Measurements from ENCODE around the gene PCDHAC1. TPM values are rescaled to one million over a fixed set of nuclear protein-coding genes. Genes with fewer than 3 reads are reported as not detected.
A peak's percentile ranks its signal among the peaks of the same experiment; 100 is the strongest.
"Not testable (repeated sequence)": the region's sequence is repeated elsewhere in the genome, so short reads cannot be mapped to it uniquely, and the experiment has no call there.

The PCDHAC1 gene
- total RNA-seq: not detected

GRCh38 chr5:140925806-140926442, at the start of gene PCDHAC1:
Gene PCDHAC1, plus strand, starts transcription at chr5:140926299. Its CDS starts 594 bp downstream, at chr5:140926893.
- Mint-ChIP-seq H3K9me3 (ENCODE audit: insufficient read depth) (peaks cover 4% of the 10 kb centered on the region), H3K27me3 (ENCODE audit: low read depth) (peaks cover 24% of the 10 kb centered on the region), H3K27ac (peak within 1 kb of the TSS; percentile 37), H3K4me3 (no peak within 1 kb of the TSS), H3K36me3 (ENCODE audit: low read depth) (peaks cover 2% of the 10 kb centered on the region), H3K4me1 (ENCODE audit: low read depth) (no peaks in the 10 kb centered on the region)
- no peak for DNase-seq
- ChIA-PET CTCF (no interaction called here), POLR2A (no interaction called here)
- no peak for ATAC-seq

- peaks cover 15% of the 10 kb centered on the region for H3K9me3 Mint-ChIP-seq (ENCODE audit: insufficient read depth)
- H3K27me3 Mint-ChIP-seq (ENCODE audit: low read depth); H3K36me3 Mint-ChIP-seq (ENCODE audit: low read depth); H3K4me3 Mint-ChIP-seq; ATAC-seq; DNase-seq; POLR2A ChIA-PET; H3K4me1 Mint-ChIP-seq (ENCODE audit: low read depth); H3K27ac Mint-ChIP-seq; CTCF ChIA-PET: not testable (repeated sequence)
Observed at GRCh38 chr5:140876541-140877261, 49.4 kb upstream of the PCDHAC1 start.

- peaks cover 13% of the 10 kb centered on the region for H3K9me3 Mint-ChIP-seq (ENCODE audit: insufficient read depth)
- H3K4me1 Mint-ChIP-seq (ENCODE audit: low read depth): no peaks in the 10 kb centered on the region
- ChIA-PET CTCF (no interaction called here), POLR2A (no interaction called here)
- no peaks in the 10 kb centered on the region for H3K36me3 Mint-ChIP-seq (ENCODE audit: low read depth)
- H3K27me3 Mint-ChIP-seq (ENCODE audit: low read depth): peaks cover 3% of the 10 kb centered on the region
- peak overlapping the region; percentile 8 for H3K4me3 Mint-ChIP-seq
- no peak for ATAC-seq
- DNase-seq: no peak
- no peak overlapping the region for H3K27ac Mint-ChIP-seq
Observed at GRCh38 chr5:140877262-140877581, 48.9 kb upstream of the PCDHAC1 start.

- H3K4me1 Mint-ChIP-seq (ENCODE audit: low read depth): no peaks in the 10 kb centered on the region
- ATAC-seq: no peak
- H3K36me3 Mint-ChIP-seq (ENCODE audit: low read depth): no peaks in the 10 kb centered on the region
- POLR2A ChIA-PET: no interaction called here
- CTCF ChIA-PET: no interaction called here
- H3K4me3 Mint-ChIP-seq: no peak within 1 kb of the TSS
- peaks cover 9% of the 10 kb centered on the region for H3K9me3 Mint-ChIP-seq (ENCODE audit: insufficient read depth)
- H3K27ac Mint-ChIP-seq: no peak within 1 kb of the TSS
- DNase-seq: no peak
- H3K27me3 Mint-ChIP-seq (ENCODE audit: low read depth): peaks cover 3% of the 10 kb centered on the region
Observed at GRCh38 chr5:140881889-140882590, 44.1 kb upstream of the PCDHAC1 start, which contains the start of gene PCDHA13. Gene PCDHA13, plus strand, starts transcription at chr5:140882124. Its CDS starts 145 bp downstream, at chr5:140882269.

- peaks cover 3% of the 10 kb centered on the region for H3K27me3 Mint-ChIP-seq (ENCODE audit: low read depth)
- H3K4me1 Mint-ChIP-seq (ENCODE audit: low read depth): no peaks in the 10 kb centered on the region
- ChIA-PET POLR2A (no interaction called here), CTCF (no interaction called here)
- no peak overlapping the region for H3K27ac Mint-ChIP-seq
- H3K4me3 Mint-ChIP-seq: no peak overlapping the region
- DNase-seq: no peak
- peaks cover 9% of the 10 kb centered on the region for H3K9me3 Mint-ChIP-seq (ENCODE audit: insufficient read depth)
- H3K36me3 Mint-ChIP-seq (ENCODE audit: low read depth): no peaks in the 10 kb centered on the region
- ATAC-seq: no peak
Observed at GRCh38 chr5:140882591-140882899, 43.6 kb upstream of the PCDHAC1 start.

GRCh38 chr5:140883373-140883772, 42.7 kb upstream of the PCDHAC1 start:
- POLR2A ChIA-PET: no interaction called here
- CTCF ChIA-PET: no interaction called here
- Mint-ChIP-seq H3K27ac (no peak overlapping the region), H3K9me3 (ENCODE audit: insufficient read depth) (peaks cover 9% of the 10 kb centered on the region), H3K4me1 (ENCODE audit: low read depth) (no peaks in the 10 kb centered on the region), H3K4me3 (no peak overlapping the region), H3K36me3 (ENCODE audit: low read depth) (no peaks in the 10 kb centered on the region), H3K27me3 (ENCODE audit: low read depth) (peaks cover 3% of the 10 kb centered on the region)
- DNase-seq (no peak), ATAC-seq (no peak)

- no peak overlapping the region for H3K4me3 Mint-ChIP-seq
- no peak for ATAC-seq
- H3K27me3 Mint-ChIP-seq (ENCODE audit: low read depth): peaks cover 3% of the 10 kb centered on the region
- no peak for DNase-seq
- ChIA-PET POLR2A (no interaction called here), CTCF (no interaction called here)
- peaks cover 6% of the 10 kb centered on the region for H3K9me3 Mint-ChIP-seq (ENCODE audit: insufficient read depth)
- no peaks in the 10 kb centered on the region for H3K36me3 Mint-ChIP-seq (ENCODE audit: low read depth)
- no peak overlapping the region for H3K27ac Mint-ChIP-seq
- H3K4me1 Mint-ChIP-seq (ENCODE audit: low read depth): no peaks in the 10 kb centered on the region
Observed at GRCh38 chr5:140883927-140884697, 42.0 kb upstream of the PCDHAC1 start.

- Mint-ChIP-seq H3K9me3 (ENCODE audit: insufficient read depth) (peaks cover 7% of the 10 kb centered on the region), H3K27ac (no peak overlapping the region), H3K36me3 (ENCODE audit: low read depth) (no peaks in the 10 kb centered on the region), H3K4me1 (ENCODE audit: low read depth) (no peaks in the 10 kb centered on the region), H3K4me3 (no peak overlapping the region), H3K27me3 (ENCODE audit: low read depth) (no peaks in the 10 kb centered on the region)
- ATAC-seq: no peak
- ChIA-PET CTCF (no interaction called here), POLR2A (no interaction called here)
- no peak for DNase-seq
Observed at GRCh38 chr5:140916325-140916724, 9.8 kb upstream of the PCDHAC1 start.

- H3K4me1 Mint-ChIP-seq (ENCODE audit: low read depth): no peaks in the 10 kb centered on the region
- H3K27ac Mint-ChIP-seq: no peak overlapping the region
- ChIA-PET POLR2A (no interaction called here), CTCF (no interaction called here)
- peaks cover 2% of the 10 kb centered on the region for H3K36me3 Mint-ChIP-seq (ENCODE audit: low read depth)
- peaks cover 24% of the 10 kb centered on the region for H3K27me3 Mint-ChIP-seq (ENCODE audit: low read depth)
- H3K4me3 Mint-ChIP-seq: no peak overlapping the region
- H3K9me3 Mint-ChIP-seq (ENCODE audit: insufficient read depth): no peaks in the 10 kb centered on the region
- no peak for ATAC-seq
- DNase-seq: no peak
Observed at GRCh38 chr5:140923601-140924000, 2.5 kb upstream of the PCDHAC1 start.

- ATAC-seq (no peak), DNase-seq (no peak)
- H3K4me1 Mint-ChIP-seq (ENCODE audit: low read depth): no peaks in the 10 kb centered on the region
- peaks cover 4% of the 10 kb centered on the region for H3K9me3 Mint-ChIP-seq (ENCODE audit: insufficient read depth)
- H3K36me3 Mint-ChIP-seq (ENCODE audit: low read depth): peaks cover 2% of the 10 kb centered on the region
- no peak overlapping the region for H3K4me3 Mint-ChIP-seq
- POLR2A ChIA-PET: no interaction called here
- CTCF ChIA-PET: no interaction called here
- peak overlapping the region; percentile 30 for H3K27ac Mint-ChIP-seq
- peaks cover 24% of the 10 kb centered on the region for H3K27me3 Mint-ChIP-seq (ENCODE audit: low read depth)
Observed at GRCh38 chr5:140926443-140927227, 536 bp downstream of the PCDHAC1 start.

- peaks cover 24% of the 10 kb centered on the region for H3K27me3 Mint-ChIP-seq (ENCODE audit: low read depth)
- no peak overlapping the region for H3K4me3 Mint-ChIP-seq
- DNase-seq (no peak), ATAC-seq (no peak)
- H3K36me3 Mint-ChIP-seq (ENCODE audit: low read depth): peaks cover 2% of the 10 kb centered on the region
- H3K27ac Mint-ChIP-seq: peak overlapping the region; percentile 30
- H3K4me1 Mint-ChIP-seq (ENCODE audit: low read depth): no peaks in the 10 kb centered on the region
- peaks cover 4% of the 10 kb centered on the region for H3K9me3 Mint-ChIP-seq (ENCODE audit: insufficient read depth)
- ChIA-PET CTCF (no interaction called here), POLR2A (no interaction called here)
Observed at GRCh38 chr5:140927228-140927573, 1.1 kb downstream of the PCDHAC1 start.

All from activated CD8-positive, alpha-beta T cell treated with anti-CD3 and anti-CD28 coated beads, Interleukin-2, amount 10 ng/mL, durations not matched to agents 7 days and 5 days (primary cell).